22Rv1 (cell line): Measurements from ENCODE around the gene KRR1.
"Not testable (repeated sequence)": the region's sequence is repeated elsewhere in the genome, so short reads cannot be mapped to it uniquely, and the experiment has no call there.

ENCODE experiments used
- H3K27ac ChIP-seq: fragments of 450-650 bp; 2 replicates; pipeline ENCODE4 v1.5.1; 2017
- ZFX ChIP-seq: fragments of 450-650 bp; IDR thresholded peaks from 2 replicates; pipeline ENCODE4 v1.6.1; 2017; ENCODE audit warnings: antibody characterized with exemption, borderline replicate concordance
- TF ChIP-seq, protein P1 (sequence below): fragments of 450-650 bp; IDR thresholded peaks from 2 replicates; pipeline ENCODE4 v1.5.1; 2017; ENCODE audit warnings: mild to moderate bottlenecking

The KRR1 gene

DNA sequence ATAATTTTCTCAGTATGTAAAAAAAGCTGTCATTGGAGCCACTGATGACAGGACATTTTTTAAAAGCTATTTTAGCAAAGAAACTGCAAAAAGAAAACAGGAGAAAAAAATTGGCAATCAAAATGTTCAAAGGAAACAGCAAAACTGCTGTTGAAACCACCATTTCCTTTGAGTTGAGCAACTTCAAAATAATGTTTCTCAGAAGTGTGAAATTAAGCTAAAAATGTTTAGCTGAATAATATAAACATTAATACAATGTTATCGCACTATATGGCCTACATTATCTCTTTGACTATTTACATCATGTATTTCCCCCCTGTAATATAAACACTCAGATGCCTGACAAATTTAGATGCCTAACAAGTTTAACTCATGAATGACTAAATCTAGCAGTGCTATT is 54.2 kb downstream of the KRR1 start:
- H3K27ac ChIP-seq, result no peak overlapping the region

DNA sequence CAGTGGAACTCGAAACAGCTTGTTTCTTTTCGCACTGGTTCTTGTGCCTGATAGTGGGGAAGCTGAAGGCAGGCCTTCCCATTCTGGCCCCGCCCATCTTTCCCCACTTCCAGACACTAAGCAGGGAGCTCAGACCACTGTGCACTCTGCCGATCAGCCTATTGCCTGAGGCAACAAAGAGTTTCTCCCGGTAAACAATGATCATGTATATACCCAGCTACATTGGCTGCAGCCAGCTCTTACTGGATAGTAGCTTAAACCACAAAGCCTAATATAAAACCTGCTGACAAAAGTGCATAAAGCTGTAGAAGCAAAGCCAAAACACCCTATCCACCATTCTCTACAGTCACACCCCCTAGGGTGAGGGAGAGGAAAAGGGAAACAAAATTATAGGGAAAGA is 55.6 kb downstream of the KRR1 start:
- TF ChIP-seq, protein P1, sequence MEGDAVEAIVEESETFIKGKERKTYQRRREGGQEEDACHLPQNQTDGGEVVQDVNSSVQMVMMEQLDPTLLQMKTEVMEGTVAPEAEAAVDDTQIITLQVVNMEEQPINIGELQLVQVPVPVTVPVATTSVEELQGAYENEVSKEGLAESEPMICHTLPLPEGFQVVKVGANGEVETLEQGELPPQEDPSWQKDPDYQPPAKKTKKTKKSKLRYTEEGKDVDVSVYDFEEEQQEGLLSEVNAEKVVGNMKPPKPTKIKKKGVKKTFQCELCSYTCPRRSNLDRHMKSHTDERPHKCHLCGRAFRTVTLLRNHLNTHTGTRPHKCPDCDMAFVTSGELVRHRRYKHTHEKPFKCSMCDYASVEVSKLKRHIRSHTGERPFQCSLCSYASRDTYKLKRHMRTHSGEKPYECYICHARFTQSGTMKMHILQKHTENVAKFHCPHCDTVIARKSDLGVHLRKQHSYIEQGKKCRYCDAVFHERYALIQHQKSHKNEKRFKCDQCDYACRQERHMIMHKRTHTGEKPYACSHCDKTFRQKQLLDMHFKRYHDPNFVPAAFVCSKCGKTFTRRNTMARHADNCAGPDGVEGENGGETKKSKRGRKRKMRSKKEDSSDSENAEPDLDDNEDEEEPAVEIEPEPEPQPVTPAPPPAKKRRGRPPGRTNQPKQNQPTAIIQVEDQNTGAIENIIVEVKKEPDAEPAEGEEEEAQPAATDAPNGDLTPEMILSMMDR, result no peak
- no peak for TF ChIP-seq ZFX
- no peak overlapping the region for H3K27ac ChIP-seq

More for the DNA sequence above, 54.2 kb downstream of the KRR1 start:
- TF ChIP-seq, protein P1, result no peak
- no peak for TF ChIP-seq ZFX

DNA sequence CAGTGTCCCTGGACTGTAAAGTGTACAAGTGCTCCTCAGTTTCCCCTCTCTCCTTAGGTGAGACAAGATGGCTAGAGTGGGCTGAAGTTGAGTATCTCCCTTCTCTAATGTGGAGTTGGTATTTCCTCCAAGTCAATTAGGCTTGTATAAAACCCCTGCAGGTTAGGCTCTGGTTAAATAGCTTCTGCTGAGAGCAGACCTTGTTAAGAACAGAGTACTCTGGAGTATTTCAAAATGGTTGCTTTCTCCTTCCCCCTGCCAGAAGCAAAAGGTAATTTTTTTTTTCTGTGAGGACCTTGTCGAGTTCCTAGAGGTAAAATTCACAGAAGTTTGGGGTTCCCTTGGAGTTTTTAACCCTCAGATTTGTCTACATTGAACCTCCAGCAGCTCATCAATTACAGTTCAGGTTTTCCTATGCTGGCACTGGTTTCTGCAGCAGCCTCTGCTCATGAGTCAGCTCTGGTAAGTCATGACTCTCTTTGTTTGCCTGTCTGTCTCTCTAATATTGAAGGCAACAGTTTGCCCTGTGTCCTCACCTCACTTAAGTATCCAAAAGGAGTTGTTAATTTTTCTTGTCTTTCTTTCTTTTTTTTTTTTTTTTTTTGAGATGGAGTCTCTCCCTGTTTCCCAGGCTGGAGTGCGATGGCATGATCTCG is 58.6 kb downstream of the KRR1 start:
- TF ChIP-seq, protein P1, result no peak
- TF ChIP-seq ZFX, result no peak
- H3K27ac ChIP-seq, result no peak overlapping the region

DNA sequence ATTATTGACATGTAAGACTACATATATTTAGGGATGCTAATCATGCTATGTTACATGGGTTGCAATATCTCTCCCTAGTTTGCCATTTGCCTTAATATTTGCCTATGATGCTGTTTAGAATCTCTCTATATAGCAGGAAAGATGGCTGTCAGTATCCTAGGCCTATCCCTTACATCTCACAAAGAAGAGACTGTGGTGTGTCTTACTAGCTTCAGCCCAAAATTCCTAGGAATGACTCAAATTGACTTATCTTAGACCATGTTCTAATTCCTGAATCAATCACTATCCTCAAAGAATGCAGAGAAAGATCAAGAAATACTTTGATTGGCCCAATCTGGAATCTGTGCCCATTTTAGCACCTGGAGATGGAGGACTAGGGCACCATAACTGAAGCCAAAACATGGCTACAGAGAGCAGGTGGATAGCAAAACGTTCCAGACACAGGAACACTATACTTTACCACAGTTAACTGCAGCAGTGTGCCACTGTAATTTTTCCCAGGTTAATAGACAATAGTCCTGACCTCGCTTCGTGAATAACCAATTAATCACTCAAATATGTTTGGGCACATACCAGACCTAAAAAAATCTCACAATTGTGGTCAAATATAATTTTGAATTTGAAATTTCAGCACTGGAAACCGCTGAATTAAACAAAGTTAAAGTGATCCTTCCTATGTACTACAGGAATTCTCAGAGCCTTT is 63.6 kb downstream of the KRR1 start:
- H3K27ac ChIP-seq, result no peak overlapping the region

DNA sequence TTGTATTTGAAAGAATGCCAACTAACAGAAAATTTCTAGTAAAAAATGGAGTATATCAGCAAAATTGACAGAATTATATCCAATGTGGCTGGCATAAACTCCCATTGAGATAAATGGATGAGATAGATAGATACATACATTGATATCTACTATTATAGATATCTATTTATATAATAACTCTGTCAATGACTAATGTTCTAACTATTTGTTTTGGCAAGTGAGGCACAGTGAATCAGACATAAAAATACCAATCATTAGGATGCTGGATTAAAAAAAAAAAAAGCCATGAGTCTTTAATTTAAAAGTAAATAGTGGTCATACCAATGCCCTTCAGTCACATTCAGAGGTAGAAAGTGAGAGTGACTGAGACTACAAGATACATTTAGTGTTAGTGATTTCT is 64.6 kb downstream of the KRR1 start:
- TF ChIP-seq, protein P1, result no peak
- no peak for TF ChIP-seq ZFX
- H3K27ac ChIP-seq, result no peak overlapping the region

More for the DNA sequence above, 63.6 kb downstream of the KRR1 start:
- TF ChIP-seq ZFX, result no peak
- TF ChIP-seq, protein P1, result no peak

DNA sequence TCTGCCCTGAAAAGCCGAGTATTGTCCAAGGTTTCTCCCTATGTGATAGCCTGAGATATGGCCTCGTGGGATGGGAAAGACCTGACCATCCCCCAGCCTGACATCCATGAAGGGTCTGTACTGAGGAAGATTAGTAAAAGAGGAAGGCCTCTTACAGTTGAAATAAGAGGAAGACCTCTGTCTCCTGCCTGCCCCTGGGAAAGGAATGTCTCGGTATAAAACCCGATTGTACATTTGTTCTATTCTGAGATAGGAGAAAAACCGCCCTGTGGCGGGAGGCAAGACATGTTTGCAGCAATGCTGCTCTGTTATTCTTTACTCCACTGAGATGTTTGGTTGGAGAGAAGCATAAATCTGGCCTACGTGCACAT is 66.3 kb downstream of the KRR1 start:
- H3K27ac ChIP-seq, result not testable (repeated sequence)

DNA sequence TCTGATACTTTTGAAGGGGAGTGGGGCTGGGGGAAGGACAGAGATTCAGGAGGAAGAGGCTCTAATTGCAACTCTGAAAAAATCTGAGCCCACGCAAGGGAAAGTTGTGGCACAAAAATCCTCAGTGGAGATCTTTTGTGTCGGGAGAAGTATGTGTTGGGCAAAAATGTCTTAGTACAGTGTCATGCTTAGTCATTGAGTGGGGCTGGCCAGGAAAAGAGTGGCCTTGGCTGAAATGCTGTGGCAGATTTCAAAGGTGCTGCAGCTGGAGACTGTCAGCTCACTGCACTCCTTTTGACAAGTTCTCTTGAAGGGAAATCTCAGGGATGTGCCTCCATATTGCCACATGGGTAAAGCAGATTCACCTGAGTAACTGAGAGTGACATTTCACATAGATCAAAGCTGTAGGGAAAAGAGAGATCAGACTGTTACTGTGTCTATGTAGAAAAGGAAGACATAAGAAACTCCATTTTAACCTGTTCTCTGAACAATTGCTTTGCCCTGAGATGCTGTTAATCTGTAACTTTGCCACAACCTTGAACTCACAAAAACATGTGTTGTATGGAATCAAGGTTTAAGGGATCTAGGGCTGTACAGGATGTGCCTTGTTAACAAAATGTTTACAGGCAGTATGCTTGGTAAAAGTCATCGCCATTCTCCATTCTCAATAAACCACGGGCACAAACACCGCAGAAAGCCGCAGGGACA is 66.8 kb downstream of the KRR1 start:
- TF ChIP-seq ZFX, result no peak
- TF ChIP-seq, protein P1, result no peak
- H3K27ac ChIP-seq, result no peak overlapping the region
